Psoas muscle (tissue), 8 donors: ENCODE measurements around the gene CRACR2B. TPM values are rescaled to one million over a fixed set of nuclear protein-coding genes. Genes with fewer than 3 reads are reported as not detected.

ENCODE experiments used
- ATAC-seq, 4 donors: fragments of 200-7000 bp; cut with Tn5 transposase; one replicate each; pipeline ENCODE4 v1.9.1; 2020; ENCODE audit warnings: moderate library complexity in 3 of 4, mild to moderate bottlenecking in 2 of 4
- DNase-seq, 2 donors: peaks; one replicate each; pipeline ENCODE4 v3.0.0-alpha.2; 2020
- H3K27ac ChIP-seq: fragments of 200-600 bp; one replicate; pipeline ENCODE4 v1.8.0; 2022
- H3K27me3 ChIP-seq, 3 donors: fragments of 200-600 bp in 1 of 3; one replicate each; pipeline versions ENCODE4 v1.6.1 to v1.8.0; 2013 to 2022; ENCODE audit warnings: low read length in 2 of 3, mild to moderate bottlenecking in 2 of 3, moderate library complexity in 1 of 3; ENCODE audit not compliant: insufficient read depth in 3 of 3
- H3K36me3 ChIP-seq, 2 donors: fragments of 200-600 bp in 1 of 2; one replicate each; pipeline versions ENCODE4 v1.6.1 to v1.8.0; 2013 to 2022; ENCODE audit warnings: low read depth in 1 of 2, mild to moderate bottlenecking in 1 of 2, moderate library complexity in 1 of 2; ENCODE audit not compliant: insufficient read depth in 1 of 2
- H3K4me1 ChIP-seq: fragments of 200-600 bp; one replicate; pipeline ENCODE4 v1.8.0; 2022
- H3K4me3 ChIP-seq: fragments of 200-600 bp; one replicate; pipeline ENCODE4 v1.8.0; 2022; ENCODE audit warnings: mild to moderate bottlenecking
- H3K9me3 ChIP-seq: fragments of 200-600 bp; one replicate; pipeline ENCODE4 v1.8.0; 2022
- WGBS, 3 donors: extraction: QIAGEN DNeasy Blood & Tissue Kit; methylation state at CpG; one replicate each; pipeline versions ENCODE4 v1.1.6 to v1.1.7; 2013; 5-methylcytosine and 5-hydroxymethylcytosine counted together
- intact Hi-C, 2 donors: fragments of 100-400 bp; cut with DNase I; formaldehyde crosslinking; loops; one replicate each; pipeline versions ENCODE4 v1.11.0 to v1.14.2; 2022
- polyA plus RNA-seq, 3 donors: library from polyadenylated mRNA; stranded (reverse); fragments of 200-250 nt; gene quantifications; one replicate each; pipeline ENCODE4 v1.2.3, GENCODE V29; 2013
- total RNA-seq, 4 donors: library from RNA; stranded (reverse); fragmentation: NEBNext Ultra II Directional in 2 of 4; extraction: Animal tissue kit (Norgen Biotek cat#: 25700) in 2 of 4; gene quantifications; one replicate each; pipeline versions ENCODE4 v1.2.1 to v1.2.4, GENCODE V29; 2021 to 2023
- TF ChIP-seq, protein P1 (sequence below): fragments of 200-600 bp; IDR thresholded peaks from one replicate; pipeline ENCODE4 v1.8.0; 2022; ENCODE audit warnings: antibody characterized with exemption
- donor health status: healthy with polysubstance abuse.
- donor health status: DM: no; HTN: no; CAD: no; lungs with moderate emphysema.
- donor health status: Bipolar disorder and iron deficiency.
- donor health status: healthy.
- donor health status: DM: yes; HTN: yes; CAD: no.
- donor health status: DM: no; HTN: no; CAD: no.
- donor health status: DM: no; HTN: no; CAD: no.
- donor health status: DM: yes; HTN: yes; CAD: no.

Gene CRACR2B
- total and polyA plus RNA-seq, 7 donors, result 1.9 to 8.9 (median 2.8) TPM

DNA sequence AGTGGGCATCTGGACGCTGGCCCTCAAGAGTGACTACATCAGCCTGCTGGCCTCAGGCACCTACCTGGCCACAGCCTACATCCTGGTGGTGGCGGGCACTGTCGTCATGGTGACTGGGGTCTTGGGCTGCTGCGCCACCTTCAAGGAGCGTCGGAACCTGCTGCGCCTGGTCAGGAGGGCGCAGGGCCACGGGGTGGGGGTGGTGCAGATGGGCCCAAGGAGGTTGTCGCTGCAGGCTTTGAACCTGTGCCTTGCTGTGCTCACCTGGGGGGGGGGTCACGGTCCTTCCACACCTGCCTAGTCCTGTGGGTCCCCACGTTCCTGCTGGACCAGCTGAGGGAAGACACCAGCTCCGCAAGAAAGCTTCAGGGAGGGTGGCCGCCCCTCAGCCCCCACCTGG, 8.6 kb downstream of the CRACR2B start:
- Histone ChIP-seq H3K4me1 (peaks cover 49% of the 10 kb centered on the region), H3K27ac (no peak overlapping the region), H3K36me3 (peaks cover 3 to 55% of the 10 kb centered on the region in 2 donors), H3K27me3 (peaks cover 0 to 3% (median 0%) of the 10 kb centered on the region in 3 donors), H3K9me3 (no peaks in the 10 kb centered on the region), H3K4me3 (no peak overlapping the region)
- intact Hi-C loops, result no loop called here
- DNase-seq (no peak), ATAC-seq (no peak)
- TF ChIP-seq, protein P1, sequence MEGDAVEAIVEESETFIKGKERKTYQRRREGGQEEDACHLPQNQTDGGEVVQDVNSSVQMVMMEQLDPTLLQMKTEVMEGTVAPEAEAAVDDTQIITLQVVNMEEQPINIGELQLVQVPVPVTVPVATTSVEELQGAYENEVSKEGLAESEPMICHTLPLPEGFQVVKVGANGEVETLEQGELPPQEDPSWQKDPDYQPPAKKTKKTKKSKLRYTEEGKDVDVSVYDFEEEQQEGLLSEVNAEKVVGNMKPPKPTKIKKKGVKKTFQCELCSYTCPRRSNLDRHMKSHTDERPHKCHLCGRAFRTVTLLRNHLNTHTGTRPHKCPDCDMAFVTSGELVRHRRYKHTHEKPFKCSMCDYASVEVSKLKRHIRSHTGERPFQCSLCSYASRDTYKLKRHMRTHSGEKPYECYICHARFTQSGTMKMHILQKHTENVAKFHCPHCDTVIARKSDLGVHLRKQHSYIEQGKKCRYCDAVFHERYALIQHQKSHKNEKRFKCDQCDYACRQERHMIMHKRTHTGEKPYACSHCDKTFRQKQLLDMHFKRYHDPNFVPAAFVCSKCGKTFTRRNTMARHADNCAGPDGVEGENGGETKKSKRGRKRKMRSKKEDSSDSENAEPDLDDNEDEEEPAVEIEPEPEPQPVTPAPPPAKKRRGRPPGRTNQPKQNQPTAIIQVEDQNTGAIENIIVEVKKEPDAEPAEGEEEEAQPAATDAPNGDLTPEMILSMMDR, result no peak
- WGBS, 3 donors, result 89 to 94% (median 90%) methylated on average over 10 to 14 of the region's 14 CpGs

DNA sequence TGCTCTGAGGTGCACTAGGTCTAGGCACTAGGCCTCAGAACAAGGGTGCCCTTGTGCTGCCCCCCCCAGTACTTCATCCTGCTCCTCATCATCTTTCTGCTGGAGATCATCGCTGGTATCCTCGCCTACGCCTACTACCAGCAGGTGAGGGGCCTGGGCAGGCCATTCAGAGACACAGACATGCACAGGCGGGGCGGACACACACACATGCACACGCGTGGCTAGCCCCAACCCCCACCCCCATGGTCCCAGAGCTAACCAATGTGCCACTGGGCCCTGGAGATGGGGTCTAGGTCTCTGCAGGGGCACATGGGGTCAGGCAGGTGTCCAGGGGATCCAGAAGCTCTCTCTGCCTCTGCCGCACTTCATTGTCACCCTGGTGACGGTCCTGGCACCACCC, 9.0 kb downstream of the CRACR2B start:
- ATAC-seq, result no peak
- peak overlapping the region; percentile 30 for H3K27ac ChIP-seq
- peaks cover 0 to under 1% (median 0%) of the 10 kb centered on the region in 3 donors for H3K27me3 ChIP-seq
- no peak for DNase-seq
- H3K4me1 ChIP-seq, result peaks cover 51% of the 10 kb centered on the region
- H3K9me3 ChIP-seq, result no peaks in the 10 kb centered on the region
- TF ChIP-seq, protein P1, result no peak
- H3K4me3 ChIP-seq, result no peak overlapping the region
- intact Hi-C loops, result no loop called here
- WGBS, 3 donors, result 74 to 85% (median 83%) methylated on average over 9 of the region's 9 CpGs
- peaks cover 3 to 55% of the 10 kb centered on the region in 2 donors for H3K36me3 ChIP-seq

DNA sequence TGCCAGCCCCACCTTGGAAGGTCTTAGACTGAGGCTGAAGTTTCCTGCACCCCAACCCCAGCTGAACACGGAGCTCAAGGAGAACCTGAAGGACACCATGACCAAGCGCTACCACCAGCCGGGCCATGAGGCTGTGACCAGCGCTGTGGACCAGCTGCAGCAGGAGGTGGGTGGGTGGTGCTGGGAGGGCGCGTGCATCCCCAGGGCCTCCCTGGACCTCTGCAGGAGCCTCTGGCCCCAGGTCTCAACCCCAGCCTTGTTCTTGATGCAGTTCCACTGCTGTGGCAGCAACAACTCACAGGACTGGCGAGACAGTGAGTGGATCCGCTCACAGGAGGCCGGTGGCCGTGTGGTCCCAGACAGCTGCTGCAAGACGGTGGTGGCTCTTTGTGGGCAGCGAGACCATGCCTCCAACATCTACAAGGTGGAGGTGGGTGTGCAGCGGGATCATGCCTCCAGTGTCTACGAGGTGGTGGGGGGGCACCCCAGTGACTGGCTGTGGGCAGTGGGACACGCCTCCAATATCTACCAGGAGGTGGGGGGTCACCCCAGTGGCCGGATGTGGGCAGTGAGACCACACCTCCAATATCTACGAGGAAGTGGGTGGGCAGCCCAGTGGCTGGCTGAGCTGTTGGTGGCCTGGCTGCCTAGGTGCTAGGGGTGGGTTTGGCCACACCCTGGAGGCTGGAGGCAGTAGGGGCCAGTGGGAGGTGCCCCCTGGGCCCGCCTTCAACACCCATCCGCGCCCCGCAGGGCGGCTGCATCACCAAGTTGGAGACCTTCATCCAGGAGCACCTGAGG, 9.7 kb downstream of the CRACR2B start:
- ATAC-seq (no peak), DNase-seq (no peak)
- Histone ChIP-seq H3K9me3 (no peaks in the 10 kb centered on the region), H3K36me3 (peaks cover 3 to 55% of the 10 kb centered on the region in 2 donors), H3K27me3 (no peaks in the 10 kb centered on the region), H3K4me3 (no peak overlapping the region), H3K27ac (peak overlapping the region; percentile 30), H3K4me1 (peaks cover 44% of the 10 kb centered on the region)
- TF ChIP-seq, protein P1, result no peak
- WGBS, 3 donors, result 81 to 85% (median 82%) methylated on average over 18 to 22 of the region's 22 CpGs
- intact Hi-C loops, result no loop called here

DNA sequence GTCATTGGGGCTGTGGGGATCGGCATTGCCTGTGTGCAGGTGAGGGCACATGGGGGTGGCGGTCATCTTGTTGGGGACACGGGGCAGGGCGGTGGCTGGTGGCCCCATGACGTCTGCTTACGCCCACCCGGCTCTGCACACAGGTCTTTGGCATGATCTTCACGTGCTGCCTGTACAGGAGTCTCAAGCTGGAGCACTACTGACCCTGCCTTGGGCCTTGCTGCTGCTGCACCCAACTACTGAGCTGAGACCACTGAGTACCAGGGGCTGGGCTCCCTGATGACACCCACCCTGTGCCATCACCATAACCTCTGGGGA, 10.2 kb downstream of the CRACR2B start:
- WGBS, 3 donors, result 69 to 76% (median 76%) methylated on average over 8 of the region's 8 CpGs
- intact Hi-C loops, result no loop called here
- Histone ChIP-seq H3K36me3 (peaks cover 3 to 55% of the 10 kb centered on the region in 2 donors), H3K4me1 (peaks cover 43% of the 10 kb centered on the region), H3K9me3 (no peaks in the 10 kb centered on the region), H3K27me3 (no peaks in the 10 kb centered on the region), H3K27ac (peak overlapping the region; percentile 30), H3K4me3 (no peak overlapping the region)
- no peak for ATAC-seq
- TF ChIP-seq, protein P1, result no peak
- DNase-seq, result no peak
